CD14-positive monocyte (primary cell): ENCODE data around the gene NUP50. TPM values are rescaled to one million over a fixed set of nuclear protein-coding genes. Genes with fewer than 3 reads are reported as not detected.

Experiments
- DNase-seq, 3 donors: peaks; one replicate each; pipeline ENCODE4 v3.0.0-alpha.2; 2011 to 2022
- H2AFZ ChIP-seq: 2 replicates; pipeline ENCODE4 v1.6.0; 2012; ENCODE audit warnings: mild to moderate bottlenecking, low read depth, low read length, inconsistent platforms; ENCODE audit not compliant: insufficient read depth, poor library complexity, severe bottlenecking
- H3K27ac ChIP-seq, 2 donors: 1 replicate in 1 of 2; 2 replicates in 1 of 2; pipeline ENCODE4 v1.5.1; 2012 to 2013; ENCODE audit warnings: low read length in 2 of 2, control low read depth in 1 of 2, inconsistent platforms in 1 of 2, low read depth in 1 of 2, mild to moderate bottlenecking in 1 of 2
- H3K27me3 ChIP-seq, 2 donors: one replicate each; pipeline versions ENCODE4 v1.6.0 to v1.6.1; 2011 to 2013; ENCODE audit warnings: low read length in 2 of 2; ENCODE audit not compliant: control insufficient read depth in 2 of 2, insufficient read depth in 2 of 2
- H3K36me3 ChIP-seq, 2 donors: replicated peaks in 1 of 2; 1 replicate in 1 of 2; 2 replicates in 1 of 2; pipeline versions ENCODE4 v1.5.1 to v1.6.1; 2012 to 2013; ENCODE audit warnings: low read length in 2 of 2, control low read depth in 1 of 2, inconsistent platforms in 1 of 2, mild to moderate bottlenecking in 1 of 2; ENCODE audit not compliant: insufficient read depth in 2 of 2, control insufficient read depth in 1 of 2
- H3K4me1 ChIP-seq, 2 donors: 1 replicate in 1 of 2; 2 replicates in 1 of 2; pipeline versions ENCODE4 v1.5.1 to v1.6.1; 2012 to 2013; ENCODE audit warnings: low read length in 2 of 2, control low read depth in 1 of 2, inconsistent platforms in 1 of 2, mild to moderate bottlenecking in 1 of 2, moderate library complexity in 1 of 2; ENCODE audit not compliant: insufficient read depth in 2 of 2, control insufficient read depth in 1 of 2
- H3K4me2 ChIP-seq: replicated peaks from 2 replicates; pipeline ENCODE3; 2012; ENCODE audit warnings: low read length, moderate library complexity, mild to moderate bottlenecking; ENCODE audit not compliant: poor library complexity, severe bottlenecking; ENCODE audit errors: extremely low read depth
- H3K4me3 ChIP-seq, 3 experiments: fragments of 200-600 bp in 1 of 3; sonication (generic) in 1 of 3; replicated peaks in 1 of 3; 1 replicate in 2 of 3; 2 replicates in 1 of 3; pipeline ENCODE4 v1.5.1; 2011 to 2013; ENCODE audit warnings: low read length in 3 of 3, mild to moderate bottlenecking in 3 of 3, control low read depth in 2 of 3, low read depth in 2 of 3, inconsistent platforms in 1 of 3, moderate library complexity in 1 of 3
- H3K79me2 ChIP-seq: 2 replicates; pipeline ENCODE4 v1.6.0; 2012; ENCODE audit warnings: mild to moderate bottlenecking, control low read depth, inconsistent platforms, low read length, moderate library complexity; ENCODE audit not compliant: insufficient read depth
- H3K9ac ChIP-seq: 2 replicates; pipeline ENCODE4 v1.6.0; 2017; ENCODE audit warnings: low read length, mild to moderate bottlenecking; ENCODE audit not compliant: insufficient read depth, poor library complexity, severe bottlenecking
- H3K9me3 ChIP-seq, 2 donors: replicated peaks in 1 of 2; 1 replicate in 1 of 2; 2 replicates in 1 of 2; pipeline versions ENCODE4 v1.5.1 to v1.6.1; 2012 to 2013; ENCODE audit warnings: low read length in 2 of 2, control low read depth in 1 of 2; ENCODE audit not compliant: control insufficient read depth in 1 of 2, insufficient read depth in 1 of 2
- H4K20me1 ChIP-seq: 2 replicates; pipeline ENCODE4 v1.6.0; 2012; ENCODE audit warnings: mild to moderate bottlenecking, low read length, control low read depth, moderate library complexity; ENCODE audit not compliant: insufficient read depth
- H3K27ac Mint-ChIP-seq, 7 donors: one replicate each; pipeline ENCODE4 v1.8.0; 2020; ENCODE audit warnings: mild to moderate bottlenecking in 7 of 7, mixed read lengths in 7 of 7, moderate library complexity in 6 of 7, inconsistent platforms in 2 of 7
- H3K27me3 Mint-ChIP-seq, 3 donors: one replicate each; pipeline ENCODE4 v1.8.0; 2021 to 2022; ENCODE audit warnings: low read depth in 3 of 3, mild to moderate bottlenecking in 3 of 3, mixed read lengths in 3 of 3, moderate library complexity in 3 of 3, inconsistent platforms in 1 of 3
- H3K36me3 Mint-ChIP-seq, 2 donors: one replicate each; pipeline ENCODE4 v1.8.0; 2020; ENCODE audit warnings: mixed read lengths in 2 of 2, inconsistent platforms in 1 of 2, mild to moderate bottlenecking in 1 of 2
- H3K4me1 Mint-ChIP-seq: one replicate; pipeline ENCODE4 v1.8.0; 2020; ENCODE audit warnings: mild to moderate bottlenecking, mixed read lengths
- H3K4me3 Mint-ChIP-seq, 2 donors: one replicate each; pipeline ENCODE4 v1.8.0; 2020; ENCODE audit warnings: mild to moderate bottlenecking in 2 of 2, mixed read lengths in 2 of 2, moderate library complexity in 1 of 2
- H3K9me3 Mint-ChIP-seq, 7 donors: one replicate each; pipeline ENCODE4 v1.8.0; 2020 to 2022; ENCODE audit warnings: mixed read lengths in 7 of 7, mild to moderate bottlenecking in 6 of 7, moderate library complexity in 6 of 7, inconsistent platforms in 2 of 7
- CTCF ChIP-seq: fragments of 200-600 bp; IDR thresholded peaks from one replicate; pipeline ENCODE4 v1.8.0; 2022; ENCODE audit warnings: antibody characterized with exemption, mild to moderate bottlenecking
- WGBS: methylation state at CpG from one replicate; pipeline ENCODE4 v1.1.5; 2013; ENCODE audit warnings: missing lambda C conversion rate; ENCODE audit not compliant: insufficient coverage; 5-methylcytosine and 5-hydroxymethylcytosine counted together
- intact Hi-C, 2 donors: fragments of 100-400 bp; cut with micrococcal nuclease; formaldehyde crosslinking; loops; one replicate each; pipeline versions ENCODE4 v1.15.0 to v1.15.1; 2023
- polyA plus RNA-seq, 3 donors: library from polyadenylated mRNA; depleted of rRNA in 1 of 3; unstranded in 2 of 3; stranded (reverse) in 1 of 3; fragments of 300-500 nt in 2 of 3; fragments of >200 nt in 1 of 3; fragmentation: Illumina TruSeq in 2 of 3; gene quantifications; 1 replicate in 2 of 3; 2 replicates in 1 of 3; pipeline ENCODE4 v1.2.3, GENCODE V29; 2012 to 2021

Gene NUP50
- polyA plus RNA-seq, 3 donors = 23.4 to 28.4 (median 26.9) TPM

- Mint-ChIP-seq H3K4me3 (peak overlapping the region; percentile 64 to 82), H3K4me1 (peaks cover 95% of the 10 kb centered on the region), H3K36me3 (peaks cover 26 to 43% of the 10 kb centered on the region in 2 donors), H3K27ac (peak overlapping the region; percentile 97 to 100 (median 99)), H3K27me3 (peaks cover 0 to 3% (median 0%) of the 10 kb centered on the region in 3 donors), H3K9me3 (peaks cover 0 to 3% (median 0%) of the 10 kb centered on the region in 7 donors)
- Histone ChIP-seq H3K36me3 (peaks cover 10 to 21% of the 10 kb centered on the region in 2 donors), H2AFZ (no peak overlapping the region), H4K20me1 (peaks cover 44% of the 10 kb centered on the region), H3K4me3 (peak overlapping the region in 1 of 3 experiments; percentile 67), H3K27ac (peak overlapping the region; percentile 95 to 98), H3K4me1 (peaks cover 96 to 100% of the 10 kb centered on the region in 2 donors), H3K9me3 (no peaks in the 10 kb centered on the region), H3K27me3 (no peaks in the 10 kb centered on the region), H3K9ac (peak overlapping the region; percentile 56), H3K4me2 (peak overlapping the region; percentile 67), H3K79me2 (peaks cover 98% of the 10 kb centered on the region)
- DNase-seq = peak; percentile 56 to 78 (median 74)
- intact Hi-C loops = loop anchor here in 1 of 2 donors (5.0 kb wide), 2 partner anchors 61 to 84 kb away; no protein-coding TSS in a partner anchor
- WGBS = 21% methylated on average over 8 of the region's 8 CpGs
- TF ChIP-seq CTCF = no peak
Measured at GRCh38 chr22:45228401-45228754, 64.7 kb downstream of the NUP50 start.

DNA sequence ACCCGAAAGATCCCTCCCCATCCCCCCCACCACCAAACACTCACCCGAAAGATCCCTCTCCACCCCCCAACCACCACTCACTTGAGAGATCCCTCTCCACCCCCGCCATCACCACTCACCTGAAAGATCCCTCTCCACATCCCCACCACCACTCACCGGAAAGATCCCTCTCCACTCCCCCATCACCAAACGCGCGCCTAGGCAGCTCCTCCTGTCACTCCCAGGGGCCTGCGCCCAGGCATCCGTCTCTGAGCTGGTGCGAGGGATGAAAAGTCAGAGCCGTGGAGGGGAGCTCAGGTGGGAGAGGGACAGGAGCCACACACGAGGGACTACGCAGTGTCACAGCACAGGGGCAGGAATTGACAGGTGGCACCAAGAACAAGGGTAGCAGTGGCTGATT lies 65.5 kb downstream of the NUP50 start:
- peak overlapping the region in 6 of 7 donors; percentile 86 to 97 (median 94) for H3K27ac Mint-ChIP-seq
- peaks cover 98% of the 10 kb centered on the region for H3K79me2 ChIP-seq

More for the DNA sequence above, 65.5 kb downstream of the NUP50 start:
- Histone ChIP-seq H3K27ac (peak overlapping the region; percentile 76 to 98), H3K4me3 (peak overlapping the region in 1 of 3 experiments; percentile 38), H3K36me3 (peaks cover 17 to 28% of the 10 kb centered on the region in 2 donors), H3K9ac (peak overlapping the region; percentile 34), H3K4me2 (no peak overlapping the region), H3K27me3 (no peaks in the 10 kb centered on the region), H2AFZ (no peak overlapping the region), H3K4me1 (peaks cover 96 to 100% of the 10 kb centered on the region in 2 donors), H4K20me1 (peaks cover 44% of the 10 kb centered on the region), H3K9me3 (no peaks in the 10 kb centered on the region)
- TF ChIP-seq CTCF = no peak
- Mint-ChIP-seq H3K27me3 (peaks cover 0 to 3% (median 2%) of the 10 kb centered on the region in 3 donors), H3K36me3 (peaks cover 30 to 48% of the 10 kb centered on the region in 2 donors), H3K4me1 (peaks cover 95% of the 10 kb centered on the region), H3K4me3 (no peak overlapping the region), H3K9me3 (peaks cover 0 to 3% (median 0%) of the 10 kb centered on the region in 7 donors)
- intact Hi-C loops = loop anchor here in 1 of 2 donors (5.0 kb wide), 2 partner anchors 62 to 83 kb away; no protein-coding TSS in a partner anchor
- WGBS = 88% methylated on average over 6 of the region's 13 CpGs
- DNase-seq = no peak
